Hepatocyte (in vitro differentiated cells): ENCODE measurements around the gene TRMT11.

ENCODE experiments used
- EZH2 ChIP-seq: fragments of 200-600 bp; sonication (generic); IDR thresholded peaks from 2 replicates; pipeline ENCODE4 v1.6.1; 2016; ENCODE audit warnings: antibody characterized with exemption, mild to moderate bottlenecking, borderline replicate concordance
- EZH2phosphoT487 ChIP-seq: fragments of 200-600 bp; sonication (generic); IDR thresholded peaks from one replicate; pipeline ENCODE4 v1.6.1; 2018; ENCODE audit warnings: antibody characterized with exemption, mild to moderate bottlenecking, low read depth, moderate library complexity; ENCODE audit not compliant: unreplicated experiment, severe bottlenecking
- TF ChIP-seq, protein P1 (sequence below): fragments of 200-600 bp; sonication (generic); IDR thresholded peaks from 2 replicates; pipeline ENCODE4 v1.5.1; 2016; ENCODE audit warnings: antibody characterized with exemption, mild to moderate bottlenecking; ENCODE audit not compliant: poor library complexity

DNA sequence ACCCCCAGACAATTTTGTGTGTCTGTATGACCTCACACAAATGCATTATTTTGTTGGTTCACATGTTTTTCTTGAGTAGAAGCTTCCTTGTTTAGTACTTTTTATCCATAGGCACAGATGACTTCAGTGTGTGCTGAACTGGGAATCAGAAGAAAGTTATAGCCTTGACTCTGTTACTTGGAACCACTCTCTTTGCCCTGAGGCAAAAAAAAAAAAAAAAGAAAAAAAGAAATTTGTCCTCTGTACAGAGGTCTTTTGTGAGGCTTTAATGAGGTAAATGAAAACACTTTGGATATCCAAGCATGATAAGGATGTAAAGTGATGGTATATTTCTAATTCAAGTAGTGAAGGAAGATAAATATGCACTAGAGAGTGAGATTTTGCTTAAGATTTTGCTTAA lies 51.9 kb downstream of the TRMT11 start:
- TF ChIP-seq, protein P1, sequence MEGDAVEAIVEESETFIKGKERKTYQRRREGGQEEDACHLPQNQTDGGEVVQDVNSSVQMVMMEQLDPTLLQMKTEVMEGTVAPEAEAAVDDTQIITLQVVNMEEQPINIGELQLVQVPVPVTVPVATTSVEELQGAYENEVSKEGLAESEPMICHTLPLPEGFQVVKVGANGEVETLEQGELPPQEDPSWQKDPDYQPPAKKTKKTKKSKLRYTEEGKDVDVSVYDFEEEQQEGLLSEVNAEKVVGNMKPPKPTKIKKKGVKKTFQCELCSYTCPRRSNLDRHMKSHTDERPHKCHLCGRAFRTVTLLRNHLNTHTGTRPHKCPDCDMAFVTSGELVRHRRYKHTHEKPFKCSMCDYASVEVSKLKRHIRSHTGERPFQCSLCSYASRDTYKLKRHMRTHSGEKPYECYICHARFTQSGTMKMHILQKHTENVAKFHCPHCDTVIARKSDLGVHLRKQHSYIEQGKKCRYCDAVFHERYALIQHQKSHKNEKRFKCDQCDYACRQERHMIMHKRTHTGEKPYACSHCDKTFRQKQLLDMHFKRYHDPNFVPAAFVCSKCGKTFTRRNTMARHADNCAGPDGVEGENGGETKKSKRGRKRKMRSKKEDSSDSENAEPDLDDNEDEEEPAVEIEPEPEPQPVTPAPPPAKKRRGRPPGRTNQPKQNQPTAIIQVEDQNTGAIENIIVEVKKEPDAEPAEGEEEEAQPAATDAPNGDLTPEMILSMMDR: no peak
- TF ChIP-seq EZH2phosphoT487 (no peak), EZH2 (no peak)
